Thyroid gland (tissue), 4 donors: ENCODE data around the gene ATP6V0C. TPM values are rescaled to one million over a fixed set of nuclear protein-coding genes. Genes with fewer than 3 reads are reported as not detected.

ENCODE experiments used
- DNase-seq, 2 donors: peaks; one replicate each; pipeline ENCODE4 v3.0.0-alpha.2; 2019
- H3K27ac ChIP-seq, 3 donors: fragments of 200-600 bp; sonication (generic); 1 replicate in 2 of 3; 2 replicates in 1 of 3; pipeline ENCODE4 v1.5.1; 2016 to 2019; ENCODE audit warnings: mild to moderate bottlenecking in 1 of 3, moderate library complexity in 1 of 3
- H3K27me3 ChIP-seq: fragments of 200-600 bp; sonication (generic); one replicate; pipeline ENCODE4 v1.5.1; 2019
- H3K36me3 ChIP-seq, 2 donors: fragments of 200-600 bp; sonication (generic); one replicate each; pipeline ENCODE4 v1.5.1; 2016 to 2019
- H3K4me1 ChIP-seq, 2 donors: fragments of 200-600 bp; sonication (generic); one replicate each; pipeline ENCODE4 v1.5.1; 2017 to 2019
- H3K4me3 ChIP-seq, 3 donors: fragments of 200-600 bp; sonication (generic); replicated peaks in 1 of 3; 1 replicate in 2 of 3; 2 replicates in 1 of 3; pipeline ENCODE4 v1.5.1; 2016; ENCODE audit warnings: mild to moderate bottlenecking in 1 of 3
- H3K9me3 ChIP-seq: fragments of 200-600 bp; sonication (generic); one replicate; pipeline ENCODE4 v1.5.1; 2017
- POLR2A ChIP-seq, 2 donors: fragments of 450-650 bp; IDR thresholded peaks; one replicate each; pipeline ENCODE4 v1.6.1; 2017; ENCODE audit warnings: antibody characterized with exemption in 2 of 2, mild to moderate bottlenecking in 2 of 2, moderate library complexity in 1 of 2
- WGBS, 2 donors: methylation state at CpG; one replicate each; pipeline ENCODE4 v1.1.5; 2017; 5-methylcytosine and 5-hydroxymethylcytosine counted together
- intact Hi-C: fragments of 100-400 bp; cut with DNase I; formaldehyde crosslinking; loops from one replicate; pipeline ENCODE4 v1.15.1; 2023
- total RNA-seq, 4 donors: library from RNA; depleted of rRNA; stranded (reverse); fragments of >200 nt; gene quantifications; one replicate each; pipeline ENCODE4 v1.2.3, GENCODE V29; 2016
- TF ChIP-seq, protein P1 (sequence below), 6 experiments: fragments of 200-600 bp in 3 of 6; fragments of 450-650 bp in 3 of 6; sonication (generic) in 3 of 6; IDR thresholded peaks; one replicate each; pipeline ENCODE4 v1.5.1; 2016 to 2019; ENCODE audit warnings: antibody characterized with exemption in 6 of 6, mild to moderate bottlenecking in 2 of 6, inconsistent platforms in 1 of 6, moderate library complexity in 1 of 6

ATP6V0C gene
- total RNA-seq, 4 donors from 2014 or later = 33.1 to 62.1 (median 36.3) TPM

DNA sequence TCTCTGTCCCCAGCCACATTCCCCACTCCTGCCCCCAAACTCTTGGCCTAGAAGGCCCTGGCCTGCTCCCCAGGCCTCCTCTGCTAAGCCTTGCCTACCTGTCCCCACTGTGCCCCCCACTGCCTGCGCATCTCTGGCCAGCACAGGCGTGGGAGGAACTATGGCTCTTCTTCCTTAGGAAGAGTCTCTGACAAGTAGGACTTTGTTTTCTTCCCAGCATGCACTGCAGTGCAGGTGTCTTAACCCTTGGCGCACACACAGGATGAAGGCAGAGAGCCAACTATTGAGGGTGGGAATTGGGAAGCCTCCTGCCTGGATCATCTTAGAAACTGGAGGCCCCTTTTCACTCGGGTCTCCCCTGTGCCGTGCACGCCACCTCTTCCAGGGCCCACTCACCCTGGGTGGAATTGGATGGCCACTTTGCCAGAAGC is 10.1 kb downstream of the ATP6V0C start:
- H3K36me3 ChIP-seq = peaks cover 0 to 22% of the 10 kb centered on the region in 2 donors
- H3K27me3 ChIP-seq = no peaks in the 10 kb centered on the region
- intact Hi-C loops = no loop called here
- TF ChIP-seq, protein P1, sequence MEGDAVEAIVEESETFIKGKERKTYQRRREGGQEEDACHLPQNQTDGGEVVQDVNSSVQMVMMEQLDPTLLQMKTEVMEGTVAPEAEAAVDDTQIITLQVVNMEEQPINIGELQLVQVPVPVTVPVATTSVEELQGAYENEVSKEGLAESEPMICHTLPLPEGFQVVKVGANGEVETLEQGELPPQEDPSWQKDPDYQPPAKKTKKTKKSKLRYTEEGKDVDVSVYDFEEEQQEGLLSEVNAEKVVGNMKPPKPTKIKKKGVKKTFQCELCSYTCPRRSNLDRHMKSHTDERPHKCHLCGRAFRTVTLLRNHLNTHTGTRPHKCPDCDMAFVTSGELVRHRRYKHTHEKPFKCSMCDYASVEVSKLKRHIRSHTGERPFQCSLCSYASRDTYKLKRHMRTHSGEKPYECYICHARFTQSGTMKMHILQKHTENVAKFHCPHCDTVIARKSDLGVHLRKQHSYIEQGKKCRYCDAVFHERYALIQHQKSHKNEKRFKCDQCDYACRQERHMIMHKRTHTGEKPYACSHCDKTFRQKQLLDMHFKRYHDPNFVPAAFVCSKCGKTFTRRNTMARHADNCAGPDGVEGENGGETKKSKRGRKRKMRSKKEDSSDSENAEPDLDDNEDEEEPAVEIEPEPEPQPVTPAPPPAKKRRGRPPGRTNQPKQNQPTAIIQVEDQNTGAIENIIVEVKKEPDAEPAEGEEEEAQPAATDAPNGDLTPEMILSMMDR (IDR thresholded peaks at IDR 0.05) = no peak
- no peaks in the 10 kb centered on the region for H3K9me3 ChIP-seq
- no peak for DNase-seq
- 86 to 90% methylated on average over 6 of the region's 6 CpGs for WGBS, 2 donors
- H3K27ac ChIP-seq = no peak overlapping the region
- H3K4me3 ChIP-seq = no peak overlapping the region
- H3K4me1 ChIP-seq = peaks cover 14 to 20% of the 10 kb centered on the region in 2 donors

DNA sequence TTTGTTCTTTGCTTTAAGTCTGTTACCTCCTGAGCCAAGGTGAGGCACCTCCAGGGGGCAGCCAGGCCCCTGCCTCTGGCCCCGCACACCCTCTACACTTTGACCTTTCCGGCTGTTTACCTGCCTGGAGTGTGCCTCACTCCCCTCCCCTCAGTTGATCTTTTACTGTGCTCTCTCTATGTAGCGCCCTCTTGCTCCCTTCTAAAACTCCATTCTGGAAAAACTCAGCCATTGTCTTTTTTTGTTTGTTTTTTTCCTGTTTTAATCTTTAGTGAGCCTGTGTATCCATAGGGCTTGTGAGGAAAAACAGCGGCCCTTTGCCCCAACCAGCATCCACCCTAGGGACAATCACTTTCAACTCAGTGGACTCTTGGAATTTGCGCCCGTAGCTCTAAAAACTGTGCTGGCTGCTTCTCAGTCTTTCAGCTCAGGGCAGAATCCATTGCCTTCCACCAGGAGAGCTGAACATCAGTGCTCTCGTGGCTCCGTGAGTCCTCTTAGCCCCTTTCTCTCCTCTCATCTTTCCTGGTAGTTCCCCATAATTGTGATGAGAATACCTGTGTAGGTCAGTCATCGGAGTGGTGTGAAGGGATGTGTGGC is 10.7 kb downstream of the ATP6V0C start:
- H3K4me3 ChIP-seq = no peak overlapping the region
- 94% methylated on average over 9 of the region's 9 CpGs for WGBS, 2 donors
- no peak for TF ChIP-seq POLR2A (IDR thresholded peaks at IDR 0.05)
- TF ChIP-seq, protein P1 (IDR thresholded peaks at IDR 0.05) = no peak
- no peaks in the 10 kb centered on the region for H3K27me3 ChIP-seq
- peaks cover 13 to 14% of the 10 kb centered on the region in 2 donors for H3K4me1 ChIP-seq
- intact Hi-C loops = no loop called here
- peaks cover 0 to 22% of the 10 kb centered on the region in 2 donors for H3K36me3 ChIP-seq
- no peaks in the 10 kb centered on the region for H3K9me3 ChIP-seq
- H3K27ac ChIP-seq = no peak overlapping the region
- no peak for DNase-seq

DNA sequence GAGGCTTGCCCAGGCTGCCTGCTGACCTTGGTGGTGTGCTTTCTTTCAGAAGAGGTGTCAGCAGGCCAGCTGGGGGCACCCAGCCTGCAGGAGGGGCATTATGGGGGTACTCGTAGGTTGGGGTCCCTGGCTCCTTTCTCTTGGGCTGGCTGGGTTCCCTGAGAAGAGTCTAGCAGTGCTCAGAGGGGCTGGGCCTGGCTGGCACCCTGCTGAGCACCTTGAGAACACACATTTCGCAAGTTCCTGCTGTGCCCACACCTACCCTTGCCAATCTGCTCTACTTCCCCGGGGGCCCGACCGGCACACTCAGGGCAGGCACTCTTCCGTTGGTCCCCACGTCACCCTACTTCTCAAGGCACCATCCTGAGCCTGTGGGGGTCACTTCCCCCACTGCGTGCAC is 12.4 kb downstream of the ATP6V0C start:
- no peak for DNase-seq
- intact Hi-C loops = no loop called here
- H3K36me3 ChIP-seq = peaks cover 0 to 22% of the 10 kb centered on the region in 2 donors

DNA sequence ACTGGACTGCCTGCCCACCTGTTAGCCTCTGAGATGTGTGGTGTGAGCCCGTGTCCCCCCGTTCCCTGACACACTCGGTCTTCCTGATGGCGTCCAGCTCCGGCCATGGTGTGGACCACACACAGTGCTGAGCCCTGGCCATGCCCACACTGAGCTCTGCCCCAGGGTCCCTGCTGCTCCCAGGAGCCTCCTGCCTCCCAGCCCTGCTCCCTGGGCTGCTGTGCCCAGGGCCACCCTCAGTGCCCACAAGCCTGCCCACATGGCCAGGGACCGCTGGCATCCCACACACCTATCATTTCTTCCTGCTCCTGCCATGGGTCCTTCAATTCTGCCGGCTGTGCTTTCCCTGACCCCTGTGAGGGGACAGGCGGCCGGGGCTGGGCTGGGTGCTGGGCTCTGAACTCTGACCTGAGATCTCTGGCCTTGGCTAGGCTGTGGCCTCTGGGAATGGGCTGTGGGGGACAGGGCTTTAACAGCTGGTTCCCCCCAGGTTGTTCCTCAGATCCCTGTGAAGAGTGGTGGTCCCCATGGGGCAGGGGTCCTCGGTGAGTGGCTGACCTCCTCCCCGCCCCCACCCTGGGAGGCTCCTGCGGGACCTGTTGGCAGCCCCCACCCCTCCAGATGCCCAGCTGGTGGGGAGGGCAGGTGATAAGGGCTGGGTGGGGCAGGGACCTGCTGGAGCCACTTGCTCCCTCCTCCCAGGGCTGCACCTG is 13.5 kb downstream of the ATP6V0C start:
- H3K27me3 ChIP-seq = no peaks in the 10 kb centered on the region
- H3K9me3 ChIP-seq = no peaks in the 10 kb centered on the region
- no peak overlapping the region for H3K27ac ChIP-seq
- H3K36me3 ChIP-seq = peaks cover 0 to 22% of the 10 kb centered on the region in 2 donors
- 83 to 95% methylated on average over 1 to 9 of the region's 12 CpGs for WGBS, 2 donors
- TF ChIP-seq, protein P1 (IDR thresholded peaks at IDR 0.05) = no peak
- TF ChIP-seq POLR2A (IDR thresholded peaks at IDR 0.05) = no peak
- peaks cover 7 to 8% of the 10 kb centered on the region in 2 donors for H3K4me1 ChIP-seq
- intact Hi-C loops = no loop called here
- no peak overlapping the region for H3K4me3 ChIP-seq
- no peak for DNase-seq

More for the DNA sequence above, 12.4 kb downstream of the ATP6V0C start:
- H3K4me1 ChIP-seq = peaks cover 4 to 8% of the 10 kb centered on the region in 2 donors
- no peak overlapping the region for H3K27ac ChIP-seq
- no peaks in the 10 kb centered on the region for H3K27me3 ChIP-seq
- TF ChIP-seq POLR2A (IDR thresholded peaks at IDR 0.05) = no peak
- TF ChIP-seq, protein P1 (IDR thresholded peaks at IDR 0.05) = no peak
- no peak overlapping the region for H3K4me3 ChIP-seq
- 88 to 91% methylated on average over 7 to 8 of the region's 8 CpGs for WGBS, 2 donors
- H3K9me3 ChIP-seq = no peaks in the 10 kb centered on the region

DNA sequence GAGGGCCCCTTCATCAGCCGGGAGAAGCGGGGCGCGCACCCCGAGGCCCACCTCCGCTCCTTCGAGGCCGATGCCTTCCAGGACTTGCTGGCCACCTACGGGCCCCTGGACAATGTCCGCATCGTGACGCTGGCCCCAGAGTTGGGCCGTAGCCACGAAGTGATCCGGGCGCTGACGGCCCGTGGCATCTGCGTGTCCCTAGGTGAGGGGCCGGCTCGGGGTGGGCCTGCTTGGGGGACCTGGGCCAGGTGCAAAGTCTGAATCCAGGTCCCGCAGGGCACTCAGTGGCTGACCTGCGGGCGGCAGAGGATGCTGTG is 14.0 kb downstream of the ATP6V0C start:
- intact Hi-C loops = no loop called here
- no peaks in the 10 kb centered on the region for H3K9me3 ChIP-seq
- WGBS, 2 donors = 96 to 99% methylated on average over 4 to 24 of the region's 24 CpGs
- no peak for DNase-seq
- H3K4me1 ChIP-seq = peaks cover 7 to 8% of the 10 kb centered on the region in 2 donors
- H3K36me3 ChIP-seq = peaks cover 0 to 22% of the 10 kb centered on the region in 2 donors
- H3K4me3 ChIP-seq = no peak overlapping the region
- no peak overlapping the region for H3K27ac ChIP-seq
- no peak for TF ChIP-seq POLR2A (IDR thresholded peaks at IDR 0.05)
- TF ChIP-seq, protein P1 (IDR thresholded peaks at IDR 0.05) = no peak
- H3K27me3 ChIP-seq = no peaks in the 10 kb centered on the region
